ENCODE data around the gene ARSJ.

DNA sequence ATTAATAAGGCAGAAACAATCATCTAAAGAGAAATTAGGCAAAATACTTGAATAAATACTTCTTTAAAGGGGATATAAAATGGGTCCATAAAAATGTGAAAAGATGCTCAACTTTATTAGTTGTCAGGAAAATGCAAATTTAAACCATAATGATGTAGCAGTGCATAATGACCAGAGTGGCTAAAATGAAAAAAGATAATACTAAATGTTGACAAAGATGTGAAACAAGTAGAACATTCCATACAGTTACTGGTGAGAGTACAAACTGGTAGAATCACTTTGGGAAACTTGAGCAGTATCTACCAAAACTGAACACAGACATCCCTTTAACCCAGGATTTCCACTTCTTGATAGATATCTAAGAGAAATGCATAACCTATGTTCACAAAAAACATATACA is 5.0 kb downstream of the ARSJ start:
- TF ChIP-seq, protein P1, sequence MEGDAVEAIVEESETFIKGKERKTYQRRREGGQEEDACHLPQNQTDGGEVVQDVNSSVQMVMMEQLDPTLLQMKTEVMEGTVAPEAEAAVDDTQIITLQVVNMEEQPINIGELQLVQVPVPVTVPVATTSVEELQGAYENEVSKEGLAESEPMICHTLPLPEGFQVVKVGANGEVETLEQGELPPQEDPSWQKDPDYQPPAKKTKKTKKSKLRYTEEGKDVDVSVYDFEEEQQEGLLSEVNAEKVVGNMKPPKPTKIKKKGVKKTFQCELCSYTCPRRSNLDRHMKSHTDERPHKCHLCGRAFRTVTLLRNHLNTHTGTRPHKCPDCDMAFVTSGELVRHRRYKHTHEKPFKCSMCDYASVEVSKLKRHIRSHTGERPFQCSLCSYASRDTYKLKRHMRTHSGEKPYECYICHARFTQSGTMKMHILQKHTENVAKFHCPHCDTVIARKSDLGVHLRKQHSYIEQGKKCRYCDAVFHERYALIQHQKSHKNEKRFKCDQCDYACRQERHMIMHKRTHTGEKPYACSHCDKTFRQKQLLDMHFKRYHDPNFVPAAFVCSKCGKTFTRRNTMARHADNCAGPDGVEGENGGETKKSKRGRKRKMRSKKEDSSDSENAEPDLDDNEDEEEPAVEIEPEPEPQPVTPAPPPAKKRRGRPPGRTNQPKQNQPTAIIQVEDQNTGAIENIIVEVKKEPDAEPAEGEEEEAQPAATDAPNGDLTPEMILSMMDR (optimal IDR thresholded peaks at IDR 0.05 in 1 of 3, IDR thresholded peaks at IDR 0.05 in 1 of 3, conservative IDR thresholded peaks at IDR 0.05 in 1 of 3; ENCODE audit: extremely low read depth in 1 of 3, insufficient read depth in 2 of 3, low read length in 3 of 3): no peak
- TF ChIP-seq EZH2 (IDR thresholded peaks at IDR 0.05; ENCODE audit: low read length): no peak

Measured in keratinocyte (primary cell).